ENCODE results near the gene NPHS1.
"Not testable (repeated sequence)": the region's sequence is repeated elsewhere in the genome, so short reads cannot be mapped to it uniquely, and the experiment has no call there.

NPHS1 gene

GRCh38 chr19:35852029-35852780 lies at the start of gene NPHS1:
Gene NPHS1, minus strand, starts transcription at chr19:35852504. Its CDS starts 667 bp downstream, at chr19:35851837.
- DNase-seq (ENCODE audit: low read depth in 1 of 2, low spot score in 1 of 2): no peak

- DNase-seq (ENCODE audit: low read depth in 1 of 2, low spot score in 1 of 2): no peak
These were observed 48.8 kb upstream of the NPHS1 start for GRCh38 chr19:35901055-35901644.

DNA sequence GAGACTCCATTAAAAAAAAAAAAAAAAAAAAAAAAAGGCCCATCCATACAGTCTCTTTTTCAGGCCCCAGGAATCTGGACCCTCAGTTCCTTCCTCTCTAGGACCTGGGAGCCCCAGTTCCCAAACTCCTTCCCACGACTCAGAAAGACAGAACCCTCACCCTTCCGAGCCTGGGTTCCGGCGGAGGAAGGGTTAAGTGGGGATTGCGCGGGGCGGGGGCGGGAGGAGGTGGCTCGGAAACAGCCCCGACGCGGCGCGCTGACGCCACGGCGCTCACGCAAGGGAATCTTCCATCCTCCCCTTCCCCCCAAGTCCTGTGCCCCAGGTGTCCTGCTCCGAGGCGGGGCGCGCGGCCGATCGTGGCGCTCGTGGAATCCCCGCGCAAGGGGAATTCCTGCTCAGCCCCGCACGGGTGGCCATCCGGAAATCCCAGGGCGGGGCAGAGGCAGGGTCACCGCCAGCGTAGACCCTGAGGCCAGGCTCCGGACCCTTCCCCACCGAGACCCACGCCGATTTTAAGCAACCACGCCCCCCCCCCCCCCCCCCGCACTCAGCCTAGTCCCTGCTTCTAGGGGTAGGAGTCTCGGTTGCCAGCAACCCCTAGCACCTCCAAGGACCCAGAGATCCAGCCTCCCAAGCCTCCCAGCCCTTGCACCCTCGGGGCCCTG lies 47.4 kb upstream of the NPHS1 start:
- peak; percentile 76 to 79 for DNase-seq (ENCODE audit: low read depth in 1 of 2, low spot score in 1 of 2)

GRCh38 chr19:35898499-35898809 lies 46.1 kb upstream of the NPHS1 start:
- DNase-seq (ENCODE audit: low read depth in 1 of 2, low spot score in 1 of 2): no peak

GRCh38 chr19:35897706-35898451 lies 45.6 kb upstream of the NPHS1 start:
- no peak for DNase-seq (ENCODE audit: low read depth in 1 of 2, low spot score in 1 of 2)

- DNase-seq (ENCODE audit: low read depth in 1 of 2, low spot score in 1 of 2): no peak
These were observed 44.3 kb upstream of the NPHS1 start for GRCh38 chr19:35896643-35897040.

GRCh38 chr19:35895911-35896642 lies 43.8 kb upstream of the NPHS1 start:
- DNase-seq (ENCODE audit: low read depth in 1 of 2, low spot score in 1 of 2): no peak

GRCh38 chr19:35894342-35894741 lies 42.0 kb upstream of the NPHS1 start:
- DNase-seq (ENCODE audit: low read depth in 1 of 2, low spot score in 1 of 2): no peak

GRCh38 chr19:35891819-35892218 lies 39.5 kb upstream of the NPHS1 start:
- not testable (repeated sequence) for DNase-seq (ENCODE audit: low read depth in 1 of 2, low spot score in 1 of 2)

DNA sequence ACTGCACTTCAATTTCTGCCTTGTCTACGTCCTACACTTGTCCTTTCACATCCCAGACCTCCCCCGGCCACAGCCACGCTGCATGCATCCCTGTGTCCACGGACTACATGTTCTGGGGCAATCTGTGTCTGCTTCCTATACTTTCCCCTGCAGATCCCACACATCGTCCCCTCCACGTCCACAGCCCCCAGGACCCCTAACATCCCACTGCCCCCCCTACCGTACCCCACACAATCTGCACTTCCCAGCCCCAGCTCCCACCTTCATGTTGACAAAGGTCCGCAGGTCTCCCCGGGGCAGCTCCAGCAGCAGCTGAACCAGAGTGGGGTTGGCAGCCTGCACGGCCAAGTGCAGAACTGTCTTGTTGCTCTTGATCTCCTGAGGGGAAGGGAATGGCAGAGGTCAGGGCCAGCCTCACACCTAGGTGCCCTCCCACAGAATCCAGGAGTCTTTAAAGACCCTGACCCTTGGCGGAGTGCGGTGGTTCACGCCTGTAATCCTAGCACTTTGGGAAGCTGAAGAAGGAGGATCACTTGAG lies 37.9 kb upstream of the NPHS1 start:
- DNase-seq (ENCODE audit: low read depth in 1 of 2, low spot score in 1 of 2): no peak

- no peak for DNase-seq (ENCODE audit: low read depth in 1 of 2, low spot score in 1 of 2)
These were observed 37.2 kb upstream of the NPHS1 start for GRCh38 chr19:35889370-35890112.

GRCh38 chr19:35888398-35888797 lies 36.1 kb upstream of the NPHS1 start:
- no peak for DNase-seq (ENCODE audit: low read depth in 1 of 2, low spot score in 1 of 2)

GRCh38 chr19:35887197-35887596 lies 34.9 kb upstream of the NPHS1 start:
- no peak for DNase-seq (ENCODE audit: low read depth in 1 of 2, low spot score in 1 of 2)

- DNase-seq (ENCODE audit: low read depth in 1 of 2, low spot score in 1 of 2): no peak
These were observed 33.6 kb upstream of the NPHS1 start for GRCh38 chr19:35885904-35886303.

DNA sequence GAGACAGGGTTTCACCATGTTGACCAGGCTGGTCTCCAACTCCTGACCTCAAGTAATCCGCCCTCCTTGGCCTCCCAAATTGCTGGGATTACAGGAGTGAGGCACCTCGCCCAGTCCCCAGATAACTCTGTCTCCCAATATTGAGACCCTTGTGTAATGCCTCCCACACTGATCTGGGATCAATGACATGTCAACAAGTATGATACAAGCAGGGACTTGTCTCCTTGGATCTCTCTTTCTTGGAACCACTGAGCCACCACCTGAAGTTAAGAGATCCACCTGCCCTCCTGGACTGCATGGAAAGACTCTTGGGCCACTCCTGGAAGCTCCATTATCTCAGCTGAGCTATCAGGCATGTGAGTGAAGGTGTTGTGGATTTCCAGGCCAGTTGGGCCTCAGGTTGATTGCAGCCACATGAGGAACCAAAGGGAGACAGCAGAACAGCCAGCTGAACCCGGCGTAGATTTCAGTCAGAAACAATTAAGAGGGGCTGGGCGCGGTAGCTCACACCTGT lies 33.0 kb upstream of the NPHS1 start:
- no peak for DNase-seq (ENCODE audit: low read depth in 1 of 2, low spot score in 1 of 2)

DNA sequence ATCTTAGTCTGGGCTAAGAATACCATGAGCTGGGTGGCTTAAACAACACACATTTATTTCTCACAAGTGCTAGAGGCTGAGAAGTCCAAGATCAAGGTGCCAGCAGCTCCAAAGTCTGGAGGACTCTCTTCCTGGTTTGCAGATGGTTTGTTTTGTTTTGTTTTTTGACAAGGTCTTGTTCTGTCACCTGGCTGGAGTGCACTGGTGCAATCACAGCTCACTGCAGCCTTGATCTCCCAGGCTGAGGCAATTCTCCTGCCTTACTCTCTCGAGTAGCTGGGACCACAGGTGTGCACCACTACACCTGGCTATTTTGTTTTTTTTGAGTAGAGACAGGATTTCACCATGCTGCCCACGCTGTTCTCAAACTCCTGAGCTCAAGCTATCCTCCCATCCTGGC lies 31.6 kb upstream of the NPHS1 start:
- DNase-seq (ENCODE audit: low read depth in 1 of 2, low spot score in 1 of 2): no peak

- DNase-seq (ENCODE audit: low read depth in 1 of 2, low spot score in 1 of 2): peak in 1 of 2 donors; percentile 40
These were observed 30.0 kb upstream of the NPHS1 start for GRCh38 chr19:35882114-35882832.

DNA sequence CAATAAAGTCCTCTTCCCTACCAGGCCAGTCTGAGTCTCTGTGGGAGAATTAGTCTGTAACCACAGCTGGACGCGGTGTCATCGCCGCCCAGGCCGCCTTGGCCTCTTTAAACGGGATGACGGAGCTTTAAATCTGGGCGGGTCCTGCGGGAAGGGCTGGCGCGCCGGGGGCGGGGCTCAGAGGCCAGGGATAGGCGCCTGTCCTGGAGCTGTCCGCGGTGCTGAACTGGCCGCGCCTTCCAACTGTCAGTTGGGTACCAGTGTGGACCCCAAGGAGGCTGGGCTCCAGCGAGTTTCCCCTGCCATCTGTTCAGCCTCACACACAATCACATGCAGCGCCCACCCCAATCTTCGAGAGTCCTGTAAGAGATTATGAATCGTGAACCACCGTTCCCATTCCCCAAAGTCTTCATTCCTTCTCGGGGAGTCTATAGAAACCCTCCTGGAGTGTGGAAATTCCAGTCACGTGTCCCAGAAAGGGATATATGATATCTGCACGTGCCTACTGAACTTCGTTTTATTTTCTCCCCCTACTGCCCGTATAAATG lies 27.5 kb upstream of the NPHS1 start:
- peak; percentile 56 to 60 for DNase-seq (ENCODE audit: low read depth in 1 of 2, low spot score in 1 of 2)

GRCh38 chr19:35879068-35879467 lies 26.8 kb upstream of the NPHS1 start:
- DNase-seq (ENCODE audit: low read depth in 1 of 2, low spot score in 1 of 2): no peak

Measured in activated CD4-positive, alpha-beta T cell treated with anti-CD3 and anti-CD28 coated beads, Interleukin-2, amount 50 U/mL, for 24 hours (primary cell).